ENCODE results near the gene TEX22.
"Not testable (repeated sequence)": the region's sequence is repeated elsewhere in the genome, so short reads cannot be mapped to it uniquely, and the experiment has no call there.

TEX22 gene

DNA sequence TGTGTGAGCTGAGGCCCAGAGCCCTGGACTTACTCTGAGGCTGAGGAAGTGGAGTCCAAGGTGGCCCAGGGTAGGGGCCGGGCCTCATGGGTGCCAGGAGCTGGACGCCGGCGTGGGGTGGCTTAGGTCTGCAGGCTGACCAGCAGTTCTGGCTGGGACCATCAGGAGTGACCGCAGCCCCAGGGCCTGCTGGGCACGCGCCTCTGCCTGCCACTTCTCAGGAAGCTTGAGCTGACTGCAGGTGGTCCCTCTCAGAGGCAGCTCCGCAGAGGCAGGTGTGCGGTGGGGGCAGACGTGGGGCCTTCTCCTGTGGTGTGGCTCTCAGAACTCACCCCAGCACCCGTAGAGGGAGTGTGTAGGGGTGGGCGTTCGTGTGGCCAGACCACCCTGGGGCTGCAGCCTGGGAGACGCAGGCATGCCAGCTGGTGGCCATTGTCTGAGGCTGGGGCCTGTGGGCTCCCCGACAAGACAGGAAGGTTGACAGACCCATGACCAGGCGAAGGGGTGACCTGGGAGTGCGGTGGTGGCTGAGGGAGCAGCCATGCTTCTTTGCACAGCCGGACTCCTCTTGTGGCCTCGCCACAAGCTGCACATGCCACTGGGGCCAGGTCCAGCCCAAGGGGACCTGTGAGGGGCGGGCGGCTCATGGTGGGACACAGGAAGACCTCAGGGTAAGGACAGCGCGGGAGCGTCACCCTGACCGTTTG is 40.0 kb upstream of the TEX22 start:
- TF ChIP-seq, protein P1, sequence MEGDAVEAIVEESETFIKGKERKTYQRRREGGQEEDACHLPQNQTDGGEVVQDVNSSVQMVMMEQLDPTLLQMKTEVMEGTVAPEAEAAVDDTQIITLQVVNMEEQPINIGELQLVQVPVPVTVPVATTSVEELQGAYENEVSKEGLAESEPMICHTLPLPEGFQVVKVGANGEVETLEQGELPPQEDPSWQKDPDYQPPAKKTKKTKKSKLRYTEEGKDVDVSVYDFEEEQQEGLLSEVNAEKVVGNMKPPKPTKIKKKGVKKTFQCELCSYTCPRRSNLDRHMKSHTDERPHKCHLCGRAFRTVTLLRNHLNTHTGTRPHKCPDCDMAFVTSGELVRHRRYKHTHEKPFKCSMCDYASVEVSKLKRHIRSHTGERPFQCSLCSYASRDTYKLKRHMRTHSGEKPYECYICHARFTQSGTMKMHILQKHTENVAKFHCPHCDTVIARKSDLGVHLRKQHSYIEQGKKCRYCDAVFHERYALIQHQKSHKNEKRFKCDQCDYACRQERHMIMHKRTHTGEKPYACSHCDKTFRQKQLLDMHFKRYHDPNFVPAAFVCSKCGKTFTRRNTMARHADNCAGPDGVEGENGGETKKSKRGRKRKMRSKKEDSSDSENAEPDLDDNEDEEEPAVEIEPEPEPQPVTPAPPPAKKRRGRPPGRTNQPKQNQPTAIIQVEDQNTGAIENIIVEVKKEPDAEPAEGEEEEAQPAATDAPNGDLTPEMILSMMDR (IDR thresholded peaks at IDR 0.05; ENCODE audit: low read depth, low read length), result no peak
- DNase-seq (ENCODE audit: low read depth in 2 of 2), result no peak
- no peak overlapping the region for H3K4me3 ChIP-seq (replicated peaks in 1 of 2; ENCODE audit: low read depth in 2 of 2, low read length in 2 of 2)

DNA sequence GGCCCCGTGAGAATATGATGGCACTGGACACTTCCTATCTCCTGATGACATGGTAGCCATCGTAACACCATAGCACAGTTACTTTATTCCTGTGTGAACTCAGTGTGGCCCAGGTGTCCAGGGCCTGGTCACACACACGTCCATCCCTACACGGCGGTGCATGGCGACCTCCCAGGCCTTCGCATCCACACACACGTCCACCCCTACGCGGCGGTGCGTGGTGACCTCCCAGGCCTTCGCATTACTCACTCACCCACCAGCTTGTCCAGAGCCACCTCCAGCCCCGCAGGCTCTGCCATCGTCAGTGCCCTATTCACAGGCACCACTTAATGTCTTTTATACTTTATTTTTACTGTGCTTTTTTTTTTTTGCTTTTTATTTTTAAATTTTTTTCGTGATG is 39.4 kb upstream of the TEX22 start:
- H3K4me3 ChIP-seq (replicated peaks in 1 of 2; ENCODE audit: low read depth in 2 of 2, low read length in 2 of 2), result no peak overlapping the region
- TF ChIP-seq, protein P1 (IDR thresholded peaks at IDR 0.05; ENCODE audit: low read depth, low read length), result no peak
- DNase-seq (ENCODE audit: low read depth in 2 of 2), result no peak

DNA sequence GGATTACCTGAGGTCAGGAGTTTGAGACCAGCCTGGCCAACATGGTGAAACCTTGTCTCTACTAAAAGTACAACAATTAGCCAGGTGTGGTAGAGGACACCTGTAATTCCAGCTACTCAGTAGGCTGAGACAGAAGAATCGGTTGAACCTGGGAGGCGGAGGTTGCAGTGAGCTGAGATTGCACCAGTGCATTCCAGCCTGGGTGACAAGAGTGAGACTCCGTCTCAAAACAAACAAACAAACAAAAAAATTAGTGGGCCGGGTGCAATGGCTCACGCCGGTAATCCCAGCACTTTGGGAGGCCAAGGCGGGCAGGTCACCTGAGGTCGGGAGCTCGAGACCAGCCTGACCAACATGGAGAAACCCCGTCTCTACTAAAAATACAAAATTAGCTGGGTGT is 36.9 kb upstream of the TEX22 start:
- not testable (repeated sequence) for DNase-seq (ENCODE audit: low read depth in 2 of 2)

DNA sequence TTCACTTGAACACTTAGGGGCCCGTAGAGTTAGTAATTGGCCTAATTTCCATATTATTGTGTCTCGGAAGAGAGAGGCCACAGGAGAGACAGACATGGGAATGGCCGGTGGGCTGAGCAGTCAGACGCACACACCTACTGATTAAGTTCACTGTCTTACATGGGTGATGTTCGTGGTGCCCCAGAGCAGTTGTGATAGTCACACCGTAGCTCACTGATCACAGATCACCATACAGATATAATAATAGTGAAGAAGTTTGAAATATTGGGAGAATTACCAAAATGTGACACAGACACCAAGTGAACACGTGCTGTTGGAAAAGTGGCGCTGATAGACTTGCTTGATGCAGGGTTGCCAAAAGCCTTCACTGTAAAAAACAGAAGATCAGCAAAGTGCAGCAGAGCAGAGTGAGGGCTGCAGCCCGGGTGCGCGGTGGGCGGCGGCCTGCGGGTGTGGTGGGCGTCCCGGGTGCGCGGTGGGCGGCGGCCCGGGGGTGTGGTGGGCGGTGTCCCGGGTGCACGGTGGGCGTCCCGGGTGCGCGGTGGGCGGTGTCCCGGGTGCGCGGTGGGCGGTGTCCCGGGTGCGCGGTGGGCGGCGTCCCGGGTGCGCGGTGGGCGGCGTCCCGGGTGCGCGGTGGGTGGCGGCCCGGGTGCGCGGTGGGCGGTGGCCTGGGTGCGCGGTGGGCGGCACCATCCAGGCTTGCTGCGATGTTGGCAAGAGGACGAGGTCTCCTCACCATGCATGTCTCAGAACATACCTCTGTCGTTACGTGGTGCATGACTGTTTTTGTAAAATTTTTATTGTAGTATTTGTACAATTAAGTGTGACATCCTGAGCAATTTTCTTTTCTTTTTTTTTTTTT is 34.3 kb upstream of the TEX22 start:
- peak; percentile 50 to 77 for DNase-seq (ENCODE audit: low read depth in 2 of 2)
- peak overlapping the region in 1 of 2 donors; percentile 14 for H3K4me3 ChIP-seq (replicated peaks in 1 of 2; ENCODE audit: low read depth in 2 of 2, low read length in 2 of 2)
- TF ChIP-seq, protein P1 (IDR thresholded peaks at IDR 0.05; ENCODE audit: low read depth, low read length), result no peak

More for the DNA sequence above, 36.9 kb upstream of the TEX22 start:
- not testable (repeated sequence) for H3K4me3 ChIP-seq (replicated peaks in 1 of 2; ENCODE audit: low read depth in 2 of 2, low read length in 2 of 2)

DNA sequence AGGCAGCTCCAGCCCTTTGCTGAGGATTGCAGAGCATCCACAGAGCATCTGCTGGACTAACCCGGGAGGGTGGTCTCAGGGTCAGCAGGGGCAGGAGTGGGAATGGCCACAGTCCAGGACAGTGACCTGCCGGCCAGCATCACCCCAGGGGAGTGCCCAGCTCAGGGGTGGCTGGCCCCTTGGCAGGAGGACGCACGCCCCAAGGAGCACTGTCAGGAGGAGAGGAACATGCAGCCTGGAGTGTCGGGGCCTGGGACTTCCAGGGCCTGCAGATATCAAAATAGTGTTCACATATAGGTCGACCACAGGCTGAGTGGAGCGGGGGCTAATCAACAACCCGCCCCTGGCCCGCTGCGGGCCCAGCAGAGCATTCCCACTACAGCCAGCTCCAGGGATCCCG is 33.2 kb upstream of the TEX22 start:
- no peak for DNase-seq (ENCODE audit: low read depth in 2 of 2)
- TF ChIP-seq, protein P1 (IDR thresholded peaks at IDR 0.05; ENCODE audit: low read depth, low read length), result no peak
- no peak overlapping the region for H3K4me3 ChIP-seq (replicated peaks in 1 of 2; ENCODE audit: low read depth in 2 of 2, low read length in 2 of 2)

DNA sequence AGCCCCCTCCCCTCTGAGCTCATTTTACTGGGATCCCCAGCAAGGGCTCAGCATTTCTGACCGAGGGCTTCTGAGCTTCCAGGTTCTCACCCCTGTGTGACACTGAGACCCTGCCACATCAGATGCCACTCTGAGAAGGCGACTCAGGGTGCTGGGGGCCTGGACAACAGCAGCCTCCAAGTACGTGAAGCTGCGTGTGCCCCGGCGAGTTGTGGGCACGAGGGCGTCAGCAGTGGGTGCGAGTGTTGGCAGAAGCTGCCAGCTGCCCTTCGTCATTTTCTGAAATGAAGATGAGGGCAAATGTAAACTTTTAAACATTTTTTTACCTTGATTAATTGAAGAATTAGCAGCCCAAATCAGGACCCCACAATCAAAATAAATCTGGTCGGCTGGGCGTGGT is 32.7 kb upstream of the TEX22 start:
- TF ChIP-seq, protein P1 (IDR thresholded peaks at IDR 0.05; ENCODE audit: low read depth, low read length), result no peak
- H3K4me3 ChIP-seq (replicated peaks in 1 of 2; ENCODE audit: low read depth in 2 of 2, low read length in 2 of 2), result no peak overlapping the region
- no peak for DNase-seq (ENCODE audit: low read depth in 2 of 2)

DNA sequence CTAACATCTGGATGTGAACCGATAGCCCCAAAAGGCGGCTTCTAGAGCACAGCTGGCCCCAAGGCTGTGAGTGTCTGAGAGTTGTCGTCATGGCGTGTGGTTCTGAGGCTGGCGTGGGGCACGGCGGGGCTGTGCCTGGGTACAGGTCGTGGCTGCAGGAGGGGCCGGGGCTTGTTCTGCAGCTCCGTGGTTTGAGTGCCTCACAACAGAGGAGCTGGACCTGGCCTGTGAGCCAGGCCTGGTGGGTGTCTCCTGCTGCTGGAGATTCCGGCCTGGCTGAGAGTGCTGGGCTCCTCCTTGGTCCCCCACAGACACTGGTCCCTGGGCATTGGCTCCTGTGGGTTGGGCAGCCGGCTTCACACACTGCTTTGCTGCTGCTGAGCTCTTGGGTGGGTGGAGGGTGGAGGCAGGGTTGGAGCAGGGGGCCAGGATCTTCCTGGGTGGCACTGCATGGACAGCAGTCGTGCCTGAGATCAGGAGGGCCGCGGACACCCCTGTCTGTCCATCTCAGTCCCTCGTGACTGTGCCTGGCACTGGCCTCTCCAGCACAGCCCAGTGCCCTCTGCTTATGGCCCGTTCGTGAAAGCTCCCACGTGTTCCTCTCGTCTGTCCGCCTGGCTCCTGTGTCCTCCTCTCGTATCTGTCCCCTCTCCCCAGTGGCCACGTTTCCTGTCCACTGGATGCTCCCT is 31.8 kb upstream of the TEX22 start:
- TF ChIP-seq, protein P1 (IDR thresholded peaks at IDR 0.05; ENCODE audit: low read depth, low read length), result no peak
- DNase-seq (ENCODE audit: low read depth in 2 of 2), result no peak
- no peak overlapping the region for H3K4me3 ChIP-seq (replicated peaks in 1 of 2; ENCODE audit: low read depth in 2 of 2, low read length in 2 of 2)

Data from cardiac fibroblast (primary cell).